GM23338 (cell line): ENCODE data around the gene VSIG10. TPM values are rescaled to one million over a fixed set of nuclear protein-coding genes. Genes with fewer than 3 reads are reported as not detected.

Source experiments
- ATAC-seq: fragments of 200-7000 bp; cut with Tn5 transposase; 3 replicates; pipeline ENCODE4 v1.9.1; 2020
- DNase-seq: peaks from one replicate; pipeline ENCODE4 v3.0.0-alpha.2; 2015; ENCODE audit warnings: low spot score
- H2AFZ ChIP-seq: fragments of 200-600 bp; sonication (generic); 2 replicates; pipeline ENCODE4 v1.8.0; 2016; ENCODE audit warnings: antibody characterized with exemption, mild to moderate bottlenecking, moderate library complexity
- H3F3A ChIP-seq: fragments of 200-600 bp; sonication (generic); replicated peaks from 2 replicates; pipeline ENCODE4 v1.8.0; 2017; ENCODE audit warnings: antibody characterized with exemption, mixed run types, low read depth
- H3K27ac ChIP-seq: fragments of 200-600 bp; sonication (generic); 2 replicates; pipeline ENCODE4 v1.6.1; 2016; ENCODE audit warnings: low read depth
- H3K27me3 ChIP-seq: fragments of 200-600 bp; sonication (generic); 2 replicates; pipeline ENCODE4 v1.8.0; 2016; ENCODE audit warnings: mild to moderate bottlenecking, mixed run types, moderate library complexity; ENCODE audit not compliant: insufficient read depth
- H3K36me3 ChIP-seq: fragments of 200-600 bp; sonication (generic); 2 replicates; pipeline ENCODE4 v1.8.0; 2016; ENCODE audit warnings: mild to moderate bottlenecking; ENCODE audit not compliant: insufficient read depth
- H3K4me1 ChIP-seq: fragments of 200-600 bp; sonication (generic); 2 replicates; pipeline ENCODE4 v1.8.0; 2016; ENCODE audit warnings: mild to moderate bottlenecking, moderate library complexity; ENCODE audit not compliant: insufficient read depth
- H3K4me2 ChIP-seq: fragments of 200-600 bp; sonication (generic); 2 replicates; pipeline ENCODE4 v1.7.1; 2017; ENCODE audit warnings: mixed run types
- H3K4me3 ChIP-seq: fragments of 200-600 bp; sonication (generic); 2 replicates; pipeline ENCODE4 v1.6.1; 2016; ENCODE audit warnings: mixed run types
- H3K79me2 ChIP-seq: fragments of 200-600 bp; sonication (generic); replicated peaks from 2 replicates; pipeline ENCODE4 v1.8.0; 2017; ENCODE audit warnings: mild to moderate bottlenecking; ENCODE audit not compliant: insufficient read depth
- H3K9me2 ChIP-seq: fragments of 200-600 bp; sonication (generic); 2 replicates; pipeline ENCODE4 v1.8.0; 2017; ENCODE audit not compliant: insufficient read depth
- H4K20me1 ChIP-seq: fragments of 200-600 bp; sonication (generic); replicated peaks from 2 replicates; pipeline ENCODE4 v1.8.0; 2017; ENCODE audit warnings: mild to moderate bottlenecking; ENCODE audit not compliant: insufficient read depth
- H3K27ac Mint-ChIP-seq: 2 replicates; pipeline ENCODE4 v1.8.0; 2020; ENCODE audit warnings: inconsistent platforms, mild to moderate bottlenecking, moderate library complexity, mixed read lengths
- H3K27me3 Mint-ChIP-seq: 3 replicates; pipeline ENCODE4 v1.8.0; 2022; ENCODE audit warnings: low read depth, mild to moderate bottlenecking, moderate library complexity, mixed read lengths, inconsistent platforms; ENCODE audit not compliant: insufficient read depth, poor library complexity
- H3K36me3 Mint-ChIP-seq: 3 replicates; pipeline ENCODE4 v1.8.0; 2021; ENCODE audit warnings: low read depth, mild to moderate bottlenecking, inconsistent platforms, moderate library complexity, mixed read lengths
- H3K4me1 Mint-ChIP-seq: 3 replicates; pipeline ENCODE4 v1.8.0; 2020; ENCODE audit warnings: mild to moderate bottlenecking, inconsistent platforms, mixed read lengths
- H3K4me3 Mint-ChIP-seq: 3 replicates; pipeline ENCODE4 v1.8.0; 2021; ENCODE audit warnings: moderate library complexity, mild to moderate bottlenecking, inconsistent platforms, mixed read lengths
- H3K9me3 Mint-ChIP-seq: 3 replicates; pipeline ENCODE4 v1.8.0; 2020; ENCODE audit warnings: moderate library complexity, mild to moderate bottlenecking, inconsistent platforms, mixed read lengths
- CREB1 ChIP-seq: fragments of 250-450 bp; sonication (Bioruptor Pico); IDR thresholded peaks from 2 replicates; pipeline ENCODE4 v1.5.0; 2020; ENCODE audit warnings: low read depth, mild to moderate bottlenecking, moderate library complexity
- EZH2phosphoT487 ChIP-seq: fragments of 200-600 bp; sonication (generic); IDR thresholded peaks from one replicate; pipeline ENCODE4 v1.8.1; 2018; ENCODE audit warnings: antibody characterized with exemption; ENCODE audit not compliant: unreplicated experiment
- POLR2AphosphoS5 ChIP-seq: IDR thresholded peaks from 2 replicates; pipeline ENCODE4 v1.6.1; 2016; ENCODE audit warnings: antibody characterized with exemption, low read depth
- polyA plus RNA-seq: library from polyadenylated mRNA; unstranded; fragments of >200 nt; fragmentation: Nextera tagmentation; extraction: Ambion mirVana; gene quantifications from 2 replicates; pipeline ENCODE4 v1.2.1, GENCODE V29; 2016
- total RNA-seq: library from RNA; depleted of rRNA; stranded (reverse); fragments of >200 nt; shearing (Covaris generic); gene quantifications from 2 replicates; pipeline ENCODE4 v1.2.3, GENCODE V29; 2014
- TF ChIP-seq, protein P1 (sequence below): IDR thresholded peaks from one replicate; pipeline ENCODE4 v1.6.1; 2018; ENCODE audit warnings: antibody characterized with exemption; ENCODE audit not compliant: unreplicated experiment
- TF ChIP-seq, protein P2 (sequence below): IDR thresholded peaks from 2 replicates; pipeline ENCODE4 v1.6.1; 2016; ENCODE audit warnings: antibody characterized with exemption
- TF ChIP-seq, protein P3 (sequence below), 2 experiments: fragments of 200-600 bp in 1 of 2; sonication (generic) in 1 of 2; conservative IDR thresholded peaks; 2 replicates each; pipeline versions ENCODE4 v1.5.1 to v1.6.1; 2016 to 2017; ENCODE audit warnings: antibody characterized with exemption in 2 of 2, low read depth in 2 of 2, mild to moderate bottlenecking in 2 of 2, moderate library complexity in 1 of 2

The VSIG10 gene
- total and polyA plus RNA-seq, 2 experiments from 2014 or later = 52.1 to 98.5 TPM

DNA sequence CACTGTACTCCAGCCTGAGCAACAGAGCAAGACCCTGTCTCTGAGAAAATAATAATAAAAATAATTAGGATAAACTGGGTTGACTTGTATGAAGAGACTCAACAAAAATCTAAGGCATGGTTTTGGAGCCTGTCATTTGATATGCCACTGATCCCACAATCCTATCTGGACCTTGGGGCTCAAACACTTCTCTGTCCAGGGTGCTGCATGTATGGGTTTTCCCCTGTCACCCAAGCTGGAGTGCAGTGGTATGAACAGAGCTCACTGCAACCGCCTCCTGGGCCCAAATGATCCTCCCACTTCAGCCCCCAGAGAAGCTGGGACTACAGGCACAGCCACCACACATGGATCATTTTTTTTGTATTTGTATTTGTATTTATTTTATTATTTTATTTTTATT is 5.3 kb upstream of the VSIG10 start:
- H3K27me3 Mint-ChIP-seq = peaks cover 2% of the 10 kb centered on the region
- peaks cover 18% of the 10 kb centered on the region for H3K4me1 ChIP-seq
- no peaks in the 10 kb centered on the region for H4K20me1 ChIP-seq
- DNase-seq (no peak), ATAC-seq (peak; percentile 37)
- TF ChIP-seq, protein P1, sequence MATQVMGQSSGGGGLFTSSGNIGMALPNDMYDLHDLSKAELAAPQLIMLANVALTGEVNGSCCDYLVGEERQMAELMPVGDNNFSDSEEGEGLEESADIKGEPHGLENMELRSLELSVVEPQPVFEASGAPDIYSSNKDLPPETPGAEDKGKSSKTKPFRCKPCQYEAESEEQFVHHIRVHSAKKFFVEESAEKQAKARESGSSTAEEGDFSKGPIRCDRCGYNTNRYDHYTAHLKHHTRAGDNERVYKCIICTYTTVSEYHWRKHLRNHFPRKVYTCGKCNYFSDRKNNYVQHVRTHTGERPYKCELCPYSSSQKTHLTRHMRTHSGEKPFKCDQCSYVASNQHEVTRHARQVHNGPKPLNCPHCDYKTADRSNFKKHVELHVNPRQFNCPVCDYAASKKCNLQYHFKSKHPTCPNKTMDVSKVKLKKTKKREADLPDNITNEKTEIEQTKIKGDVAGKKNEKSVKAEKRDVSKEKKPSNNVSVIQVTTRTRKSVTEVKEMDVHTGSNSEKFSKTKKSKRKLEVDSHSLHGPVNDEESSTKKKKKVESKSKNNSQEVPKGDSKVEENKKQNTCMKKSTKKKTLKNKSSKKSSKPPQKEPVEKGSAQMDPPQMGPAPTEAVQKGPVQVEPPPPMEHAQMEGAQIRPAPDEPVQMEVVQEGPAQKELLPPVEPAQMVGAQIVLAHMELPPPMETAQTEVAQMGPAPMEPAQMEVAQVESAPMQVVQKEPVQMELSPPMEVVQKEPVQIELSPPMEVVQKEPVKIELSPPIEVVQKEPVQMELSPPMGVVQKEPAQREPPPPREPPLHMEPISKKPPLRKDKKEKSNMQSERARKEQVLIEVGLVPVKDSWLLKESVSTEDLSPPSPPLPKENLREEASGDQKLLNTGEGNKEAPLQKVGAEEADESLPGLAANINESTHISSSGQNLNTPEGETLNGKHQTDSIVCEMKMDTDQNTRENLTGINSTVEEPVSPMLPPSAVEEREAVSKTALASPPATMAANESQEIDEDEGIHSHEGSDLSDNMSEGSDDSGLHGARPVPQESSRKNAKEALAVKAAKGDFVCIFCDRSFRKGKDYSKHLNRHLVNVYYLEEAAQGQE = peak; percentile 61
- TF ChIP-seq CREB1 = no peak
- no peak overlapping the region for H3K4me2 ChIP-seq
- H2AFZ ChIP-seq = no peak overlapping the region
- H3K9me3 Mint-ChIP-seq = peaks cover 5% of the 10 kb centered on the region; the same call in 2 of the 3 replicates
- H3K36me3 ChIP-seq = no peaks in the 10 kb centered on the region
- H3K36me3 Mint-ChIP-seq = peaks cover 5% of the 10 kb centered on the region; the same call in 2 of the 3 replicates
- no peaks in the 10 kb centered on the region for H3K27me3 ChIP-seq
- H3F3A ChIP-seq = peaks cover 9% of the 10 kb centered on the region
- H3K27ac ChIP-seq = no peak overlapping the region; the same call in 1 of the 2 replicates
- H3K4me1 Mint-ChIP-seq = peaks cover 8% of the 10 kb centered on the region
- no peak overlapping the region for H3K27ac Mint-ChIP-seq
- H3K9me2 ChIP-seq = no peaks in the 10 kb centered on the region
- peaks cover 10% of the 10 kb centered on the region; the same call in 1 of the 2 replicates for H3K79me2 ChIP-seq
- H3K4me3 ChIP-seq = no peak overlapping the region
- no peak overlapping the region for H3K4me3 Mint-ChIP-seq

DNA sequence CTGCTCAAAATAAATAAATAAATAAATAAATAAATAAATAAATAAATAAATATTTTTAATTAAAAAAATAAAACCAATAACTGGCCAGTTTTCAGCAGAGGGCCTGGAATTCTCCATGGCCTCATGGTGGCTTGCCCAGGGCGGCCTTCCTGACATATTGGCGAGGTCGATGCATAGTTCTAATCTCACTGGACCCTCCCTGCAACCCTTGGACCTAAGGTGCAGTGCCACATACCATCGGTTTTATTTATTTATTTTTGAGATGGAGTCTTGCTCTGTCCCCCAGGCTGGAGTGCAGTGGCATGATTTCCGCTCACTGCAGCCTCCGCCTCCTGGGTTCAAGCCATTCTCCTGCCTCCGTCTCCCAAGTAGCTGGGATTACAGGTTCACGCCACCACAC is 3.9 kb upstream of the VSIG10 start:
- Mint-ChIP-seq H3K27me3 (peaks cover 2% of the 10 kb centered on the region), H3K4me1 (peaks cover 10% of the 10 kb centered on the region), H3K36me3 (peaks cover 3% of the 10 kb centered on the region; the same call in 1 of the 3 replicates), H3K27ac (no peak overlapping the region), H3K9me3 (no peaks in the 10 kb centered on the region), H3K4me3 (no peak overlapping the region)
- no peak overlapping the region for H3K4me3 ChIP-seq
- H4K20me1 ChIP-seq = no peaks in the 10 kb centered on the region; the same call in 1 of the 2 replicates
- peaks cover 10% of the 10 kb centered on the region for H3F3A ChIP-seq
- no peaks in the 10 kb centered on the region for H3K36me3 ChIP-seq
- no peak for ATAC-seq
- no peak overlapping the region for H2AFZ ChIP-seq
- no peak overlapping the region for H3K27ac ChIP-seq
- DNase-seq = no peak
- peaks cover 19% of the 10 kb centered on the region for H3K4me1 ChIP-seq
- H3K79me2 ChIP-seq = peaks cover 21% of the 10 kb centered on the region
- no peaks in the 10 kb centered on the region for H3K27me3 ChIP-seq
- H3K4me2 ChIP-seq = no peak overlapping the region
- no peaks in the 10 kb centered on the region for H3K9me2 ChIP-seq
- TF ChIP-seq, protein P2, sequence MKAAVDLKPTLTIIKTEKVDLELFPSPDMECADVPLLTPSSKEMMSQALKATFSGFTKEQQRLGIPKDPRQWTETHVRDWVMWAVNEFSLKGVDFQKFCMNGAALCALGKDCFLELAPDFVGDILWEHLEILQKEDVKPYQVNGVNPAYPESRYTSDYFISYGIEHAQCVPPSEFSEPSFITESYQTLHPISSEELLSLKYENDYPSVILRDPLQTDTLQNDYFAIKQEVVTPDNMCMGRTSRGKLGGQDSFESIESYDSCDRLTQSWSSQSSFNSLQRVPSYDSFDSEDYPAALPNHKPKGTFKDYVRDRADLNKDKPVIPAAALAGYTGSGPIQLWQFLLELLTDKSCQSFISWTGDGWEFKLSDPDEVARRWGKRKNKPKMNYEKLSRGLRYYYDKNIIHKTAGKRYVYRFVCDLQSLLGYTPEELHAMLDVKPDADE = no peak
- TF ChIP-seq EZH2phosphoT487 = no peak
- TF ChIP-seq, protein P3, sequence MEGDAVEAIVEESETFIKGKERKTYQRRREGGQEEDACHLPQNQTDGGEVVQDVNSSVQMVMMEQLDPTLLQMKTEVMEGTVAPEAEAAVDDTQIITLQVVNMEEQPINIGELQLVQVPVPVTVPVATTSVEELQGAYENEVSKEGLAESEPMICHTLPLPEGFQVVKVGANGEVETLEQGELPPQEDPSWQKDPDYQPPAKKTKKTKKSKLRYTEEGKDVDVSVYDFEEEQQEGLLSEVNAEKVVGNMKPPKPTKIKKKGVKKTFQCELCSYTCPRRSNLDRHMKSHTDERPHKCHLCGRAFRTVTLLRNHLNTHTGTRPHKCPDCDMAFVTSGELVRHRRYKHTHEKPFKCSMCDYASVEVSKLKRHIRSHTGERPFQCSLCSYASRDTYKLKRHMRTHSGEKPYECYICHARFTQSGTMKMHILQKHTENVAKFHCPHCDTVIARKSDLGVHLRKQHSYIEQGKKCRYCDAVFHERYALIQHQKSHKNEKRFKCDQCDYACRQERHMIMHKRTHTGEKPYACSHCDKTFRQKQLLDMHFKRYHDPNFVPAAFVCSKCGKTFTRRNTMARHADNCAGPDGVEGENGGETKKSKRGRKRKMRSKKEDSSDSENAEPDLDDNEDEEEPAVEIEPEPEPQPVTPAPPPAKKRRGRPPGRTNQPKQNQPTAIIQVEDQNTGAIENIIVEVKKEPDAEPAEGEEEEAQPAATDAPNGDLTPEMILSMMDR (conservative IDR thresholded peaks at IDR 0.05; ENCODE audit: low read depth in 2 of 2) = no peak
- TF ChIP-seq POLR2AphosphoS5 = no peak
- TF ChIP-seq, protein P1 = no peak
